ENCODE results near the gene ANKRD16.
A peak's percentile ranks its signal among the peaks of the same experiment; 100 is the strongest.

The ANKRD16 gene

DNA sequence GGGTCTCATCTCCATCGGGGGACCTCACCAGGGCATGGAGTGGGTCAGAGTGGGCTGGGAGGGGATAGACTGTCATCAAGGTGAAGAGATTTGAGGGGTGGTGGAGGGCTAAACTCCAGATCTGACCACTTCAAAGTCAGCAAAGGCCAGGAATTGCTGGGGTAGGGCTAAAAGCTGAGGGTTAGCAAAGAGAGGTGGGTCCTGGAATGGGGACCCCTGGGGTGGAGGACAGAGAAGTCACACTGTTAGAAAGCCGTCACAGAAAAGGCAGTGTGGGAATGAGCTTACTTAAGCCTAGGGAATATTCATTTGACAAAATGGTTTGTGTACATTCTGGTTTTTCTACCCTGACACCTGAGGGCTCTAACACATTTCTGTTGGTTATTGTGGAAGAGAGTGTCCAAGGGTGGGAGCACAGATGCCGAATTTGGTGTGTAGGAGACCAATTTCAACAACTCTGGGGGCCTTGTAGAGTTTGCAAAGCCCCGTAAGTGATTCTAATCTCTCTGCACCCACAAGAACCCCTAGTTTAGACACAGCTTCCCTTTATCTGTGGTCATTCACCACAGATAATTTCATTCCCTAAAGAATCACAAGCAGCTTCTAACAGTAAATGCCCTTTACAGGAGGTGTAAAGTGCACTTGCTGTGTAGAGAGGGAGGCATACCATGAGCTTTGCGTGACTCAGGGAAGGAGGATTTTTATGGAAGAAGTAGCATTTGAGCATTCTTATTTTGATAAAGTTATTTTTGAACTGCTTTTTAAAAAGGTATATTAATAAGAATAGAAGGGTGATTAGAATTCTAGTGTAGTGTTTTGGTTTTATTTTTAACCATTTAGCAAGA, 6.7 kb upstream of the ANKRD16 start:
- peak overlapping the region; percentile 70 for H3K4me3 Mint-ChIP-seq
- DNase-seq (ENCODE audit: low spot score in 2 of 2) (no peak), ATAC-seq (ENCODE audit: low read depth) (no peak)
- H3K9me3 Mint-ChIP-seq, result no peaks in the 10 kb centered on the region
- H3K36me3 Mint-ChIP-seq, result peaks cover 10% of the 10 kb centered on the region
- H3K27ac Mint-ChIP-seq, result peak overlapping the region; percentile 84
- no peaks in the 10 kb centered on the region for H3K27me3 Mint-ChIP-seq
- H3K4me1 Mint-ChIP-seq, result peaks cover 41% of the 10 kb centered on the region

DNA sequence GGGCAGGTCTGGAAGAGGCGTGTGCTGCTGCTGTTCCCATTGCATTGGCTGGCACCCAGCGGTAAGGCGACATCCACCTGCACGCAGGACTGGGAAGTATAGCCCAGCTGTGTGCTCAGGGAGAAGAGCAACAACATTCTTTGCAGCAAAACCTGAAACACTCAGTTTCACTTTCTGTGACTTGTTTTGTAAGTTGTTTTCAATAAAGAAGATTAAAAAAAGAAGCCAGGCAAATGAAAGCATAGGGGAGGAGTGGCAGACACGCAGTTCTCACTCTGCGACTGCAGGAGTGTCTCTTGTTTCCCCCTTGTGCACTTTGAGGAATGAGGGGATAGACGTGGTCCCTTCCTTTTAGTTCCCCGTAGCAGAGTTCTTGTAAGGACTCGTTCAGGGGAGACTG, 6.1 kb upstream of the ANKRD16 start:
- H3K27ac Mint-ChIP-seq, result peak overlapping the region; percentile 84
- DNase-seq (ENCODE audit: low spot score in 2 of 2), result no peak
- H3K27me3 Mint-ChIP-seq, result no peaks in the 10 kb centered on the region
- H3K4me1 Mint-ChIP-seq, result peaks cover 46% of the 10 kb centered on the region
- peak; percentile 68 for ATAC-seq (ENCODE audit: low read depth)
- peaks cover 10% of the 10 kb centered on the region for H3K36me3 Mint-ChIP-seq
- no peaks in the 10 kb centered on the region for H3K9me3 Mint-ChIP-seq
- peak overlapping the region; percentile 70 for H3K4me3 Mint-ChIP-seq

DNA sequence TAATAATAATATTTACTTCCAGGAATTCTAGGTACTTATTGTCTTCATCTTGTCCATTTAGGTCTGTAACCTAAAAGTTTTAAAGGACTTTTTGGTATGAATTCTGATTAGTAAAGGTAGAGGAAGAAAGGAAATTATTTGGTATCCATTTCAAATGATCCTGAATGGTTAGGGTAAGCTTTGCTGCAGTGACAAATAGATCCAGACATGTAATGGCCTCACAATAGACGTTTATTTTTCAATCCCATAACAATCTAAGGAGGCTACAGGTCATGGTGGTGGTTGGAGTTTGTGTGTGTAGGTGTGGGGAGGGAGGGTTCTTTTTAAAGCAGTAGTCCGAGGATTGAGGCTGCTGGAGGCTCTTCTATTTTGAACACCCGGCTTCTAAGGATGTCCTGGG, 5.7 kb upstream of the ANKRD16 start:
- no peak for DNase-seq (ENCODE audit: low spot score in 2 of 2)
- H3K9me3 Mint-ChIP-seq, result no peaks in the 10 kb centered on the region
- no peak for ATAC-seq (ENCODE audit: low read depth)
- peak overlapping the region; percentile 70 for H3K4me3 Mint-ChIP-seq
- H3K4me1 Mint-ChIP-seq, result peaks cover 49% of the 10 kb centered on the region
- H3K36me3 Mint-ChIP-seq, result peaks cover 10% of the 10 kb centered on the region
- H3K27ac Mint-ChIP-seq, result peak overlapping the region; percentile 84
- H3K27me3 Mint-ChIP-seq, result no peaks in the 10 kb centered on the region

DNA sequence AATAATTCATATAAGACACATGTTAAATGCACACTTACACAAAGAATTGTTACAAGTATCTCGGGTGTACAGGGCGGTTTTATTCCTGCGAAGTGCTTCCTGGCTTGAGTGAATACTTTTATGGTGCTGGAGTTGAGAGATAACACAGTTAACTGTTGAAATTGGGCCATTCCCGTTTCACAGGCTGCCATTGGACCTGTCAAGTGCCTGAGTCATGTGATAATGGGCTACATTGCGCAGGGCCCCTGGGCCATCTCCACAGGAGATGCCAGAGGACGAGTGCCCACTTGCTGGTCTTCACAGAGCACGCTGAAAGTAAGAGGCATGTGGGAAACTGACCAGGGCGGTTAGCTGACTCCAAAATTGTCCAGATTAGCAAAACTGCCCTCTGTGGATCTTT, 5.2 kb upstream of the ANKRD16 start:
- Mint-ChIP-seq H3K27ac (peak overlapping the region; percentile 84), H3K4me3 (no peak overlapping the region), H3K36me3 (peaks cover 10% of the 10 kb centered on the region), H3K27me3 (no peaks in the 10 kb centered on the region), H3K9me3 (no peaks in the 10 kb centered on the region), H3K4me1 (peaks cover 49% of the 10 kb centered on the region)
- DNase-seq (ENCODE audit: low spot score in 2 of 2) (no peak), ATAC-seq (ENCODE audit: low read depth) (no peak)

DNA sequence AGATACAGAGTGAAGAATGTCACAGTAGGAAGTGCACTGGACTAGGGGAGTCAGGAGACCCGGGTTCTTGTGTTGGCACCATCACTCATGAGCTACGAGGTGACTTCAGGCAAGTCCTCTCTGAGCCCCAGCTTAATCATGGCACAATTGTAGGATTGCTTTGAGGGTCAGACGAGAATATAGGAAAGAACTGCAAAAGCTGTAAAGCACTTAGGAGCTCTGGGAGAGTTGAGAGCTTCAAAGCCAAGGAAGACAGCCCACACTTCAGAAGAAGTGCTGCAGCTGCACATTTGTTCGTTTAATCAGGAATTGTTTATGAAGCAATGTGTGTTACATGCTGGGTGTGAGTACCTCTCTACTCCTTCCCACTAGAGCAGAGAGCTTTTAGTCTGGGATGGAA, 4.7 kb upstream of the ANKRD16 start:
- Mint-ChIP-seq H3K9me3 (no peaks in the 10 kb centered on the region), H3K27ac (peak overlapping the region; percentile 45), H3K4me3 (no peak overlapping the region), H3K36me3 (peaks cover 10% of the 10 kb centered on the region), H3K4me1 (peaks cover 49% of the 10 kb centered on the region), H3K27me3 (no peaks in the 10 kb centered on the region)
- ATAC-seq (ENCODE audit: low read depth) (no peak), DNase-seq (ENCODE audit: low spot score in 2 of 2) (no peak)

DNA sequence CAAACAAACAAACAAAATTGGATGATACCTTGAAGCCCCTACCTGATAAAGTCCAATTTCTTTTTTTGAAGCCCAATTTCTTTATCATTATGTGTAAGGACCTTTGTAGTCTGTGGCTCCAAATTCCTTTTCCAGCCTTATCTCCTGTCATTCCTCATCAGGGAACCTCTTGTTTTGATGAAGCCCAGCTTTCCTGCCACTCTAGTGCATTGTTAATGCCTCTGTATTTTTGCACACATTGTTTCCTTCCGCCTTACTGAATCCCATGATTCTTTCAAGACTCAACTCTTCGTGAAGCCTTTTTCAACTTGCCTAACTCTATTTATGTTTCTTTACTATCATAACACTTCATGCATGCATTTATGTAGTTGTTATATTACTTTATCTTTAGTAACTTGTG, 3.6 kb upstream of the ANKRD16 start:
- Mint-ChIP-seq H3K27ac (peak overlapping the region; percentile 2), H3K9me3 (no peaks in the 10 kb centered on the region), H3K36me3 (peaks cover 4% of the 10 kb centered on the region), H3K4me3 (no peak overlapping the region), H3K27me3 (no peaks in the 10 kb centered on the region), H3K4me1 (peaks cover 52% of the 10 kb centered on the region)
- DNase-seq (ENCODE audit: low spot score in 2 of 2), result no peak
- ATAC-seq (ENCODE audit: low read depth), result no peak

DNA sequence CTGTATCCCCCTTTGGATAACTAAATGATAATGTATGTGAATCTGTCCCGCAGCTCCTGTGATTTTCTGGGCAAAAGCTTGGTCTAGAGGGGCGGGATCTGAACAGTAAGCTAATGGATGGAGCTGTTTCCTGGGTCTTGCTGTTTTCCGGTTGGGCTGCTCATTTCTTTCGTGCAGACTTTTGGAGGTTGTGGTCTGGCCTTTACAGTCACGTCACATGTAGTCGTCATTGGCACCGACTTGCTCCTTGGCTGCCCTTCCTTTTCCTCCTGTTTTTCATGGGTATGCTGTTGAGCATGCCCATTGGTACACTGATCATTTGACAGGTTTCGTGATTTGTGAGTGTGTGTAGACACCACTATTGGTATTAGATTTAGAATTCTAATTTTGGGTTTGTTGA, 2.3 kb upstream of the ANKRD16 start:
- peaks cover 6% of the 10 kb centered on the region for H3K36me3 Mint-ChIP-seq
- H3K27me3 Mint-ChIP-seq, result no peaks in the 10 kb centered on the region
- ATAC-seq (ENCODE audit: low read depth), result no peak
- no peak for DNase-seq (ENCODE audit: low spot score in 2 of 2)
- H3K27ac Mint-ChIP-seq, result no peak overlapping the region
- no peaks in the 10 kb centered on the region for H3K9me3 Mint-ChIP-seq
- H3K4me1 Mint-ChIP-seq, result peaks cover 59% of the 10 kb centered on the region
- H3K4me3 Mint-ChIP-seq, result no peak overlapping the region

DNA sequence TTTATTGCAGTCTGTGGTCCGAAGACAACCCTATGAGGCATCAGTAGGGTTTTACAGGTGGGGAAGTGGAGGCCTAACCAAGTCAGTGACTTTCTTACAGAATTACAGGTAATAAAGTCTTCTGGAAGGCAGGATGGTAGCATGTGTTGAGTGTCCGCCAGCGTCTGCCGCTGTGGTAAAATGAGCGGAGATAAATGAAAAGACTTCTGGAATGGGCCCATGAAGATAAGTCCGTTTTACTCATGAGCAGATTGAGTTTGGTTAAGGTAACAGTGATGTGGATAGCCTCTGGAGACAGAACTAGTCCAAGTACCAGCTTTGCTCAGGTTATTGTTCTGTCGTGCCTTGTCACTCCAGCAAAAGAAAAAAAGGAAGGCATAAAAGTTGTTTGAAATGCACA, 1.3 kb upstream of the ANKRD16 start:
- Mint-ChIP-seq H3K27ac (peak overlapping the region; percentile 37), H3K36me3 (peaks cover 6% of the 10 kb centered on the region), H3K4me3 (peak overlapping the region; percentile 91), H3K9me3 (no peaks in the 10 kb centered on the region), H3K4me1 (peaks cover 53% of the 10 kb centered on the region), H3K27me3 (no peaks in the 10 kb centered on the region)
- DNase-seq (ENCODE audit: low spot score in 2 of 2), result no peak
- no peak for ATAC-seq (ENCODE audit: low read depth)

DNA sequence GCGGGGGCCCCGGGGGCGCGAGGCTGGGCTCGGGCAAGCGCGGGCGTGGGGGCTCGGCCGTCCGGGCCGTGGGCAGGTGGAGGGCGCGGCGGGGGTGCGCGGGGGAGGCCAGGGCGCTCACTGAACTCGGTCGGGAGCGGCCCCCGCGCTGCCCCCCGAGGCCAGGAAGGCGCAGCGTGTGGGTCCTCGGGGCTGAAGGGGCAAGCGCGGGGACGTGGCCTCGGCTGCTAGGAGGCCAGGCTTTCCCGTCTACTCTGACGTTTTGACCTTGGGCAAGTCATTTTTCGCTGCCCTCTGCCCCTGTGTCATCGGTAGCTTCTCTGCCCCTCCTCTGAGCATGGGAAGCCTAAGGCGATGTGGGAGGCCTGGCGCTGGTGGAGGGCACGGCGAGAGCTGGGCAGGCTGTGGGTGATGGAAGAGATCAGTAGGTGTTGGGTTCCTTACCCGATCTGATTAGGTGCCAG, 791 bp upstream of the ANKRD16 start:
- ATAC-seq (ENCODE audit: low read depth), result no peak
- peak overlapping the region; percentile 37 for H3K27ac Mint-ChIP-seq
- H3K27me3 Mint-ChIP-seq, result no peaks in the 10 kb centered on the region
- peaks cover 47% of the 10 kb centered on the region for H3K4me1 Mint-ChIP-seq
- H3K9me3 Mint-ChIP-seq, result no peaks in the 10 kb centered on the region
- peaks cover 6% of the 10 kb centered on the region for H3K36me3 Mint-ChIP-seq
- peak overlapping the region; percentile 93 for H3K4me3 Mint-ChIP-seq
- DNase-seq (ENCODE audit: low spot score in 2 of 2), result no peak

DNA sequence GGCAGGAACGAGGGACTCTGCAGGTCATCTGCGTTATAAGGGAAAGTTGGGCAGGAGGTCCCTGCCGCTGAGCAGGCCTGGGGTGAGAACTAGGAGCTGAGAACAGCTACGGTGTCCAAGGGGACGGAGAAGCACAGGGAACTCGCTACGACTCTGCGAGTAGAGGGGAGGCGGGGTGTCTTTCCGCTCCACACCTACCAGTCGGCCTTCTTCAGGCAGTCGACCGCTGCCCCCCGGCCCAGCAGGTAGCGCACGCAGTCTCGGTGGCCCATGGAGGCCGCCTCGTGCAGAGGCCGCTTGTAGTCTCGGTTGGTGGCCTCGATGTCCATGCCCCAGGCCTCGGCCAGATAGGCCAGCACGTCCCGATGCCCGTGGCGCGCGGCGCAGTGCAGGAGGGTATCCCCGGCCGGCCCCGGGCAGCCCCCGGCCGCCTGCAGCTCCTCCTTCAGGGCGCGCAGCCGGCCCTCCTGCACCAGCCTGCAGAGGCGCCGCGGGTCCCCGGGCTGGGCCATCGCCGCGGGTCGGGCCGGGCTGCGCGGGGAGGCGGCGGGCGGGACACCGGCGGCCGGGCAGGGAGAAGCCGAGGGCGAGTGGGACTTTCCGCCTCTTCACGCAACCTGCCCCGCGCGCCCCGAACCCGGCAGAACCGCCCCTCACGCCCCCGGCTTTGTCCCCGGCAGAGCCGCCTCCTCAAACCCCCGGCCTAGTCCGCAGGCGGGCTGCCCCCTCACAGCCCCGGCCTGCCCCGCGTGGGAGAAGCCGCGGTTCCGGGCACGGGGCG, 660 bp downstream of the ANKRD16 start:
- Mint-ChIP-seq H3K27me3 (no peaks in the 10 kb centered on the region), H3K36me3 (peaks cover 9% of the 10 kb centered on the region), H3K27ac (peak overlapping the region; percentile 68), H3K4me1 (peaks cover 38% of the 10 kb centered on the region), H3K9me3 (no peaks in the 10 kb centered on the region), H3K4me3 (peak overlapping the region; percentile 93)
- ATAC-seq (ENCODE audit: low read depth), result peak; percentile 33
- peak; percentile 27 to 51 for DNase-seq (ENCODE audit: low spot score in 2 of 2)

DNA sequence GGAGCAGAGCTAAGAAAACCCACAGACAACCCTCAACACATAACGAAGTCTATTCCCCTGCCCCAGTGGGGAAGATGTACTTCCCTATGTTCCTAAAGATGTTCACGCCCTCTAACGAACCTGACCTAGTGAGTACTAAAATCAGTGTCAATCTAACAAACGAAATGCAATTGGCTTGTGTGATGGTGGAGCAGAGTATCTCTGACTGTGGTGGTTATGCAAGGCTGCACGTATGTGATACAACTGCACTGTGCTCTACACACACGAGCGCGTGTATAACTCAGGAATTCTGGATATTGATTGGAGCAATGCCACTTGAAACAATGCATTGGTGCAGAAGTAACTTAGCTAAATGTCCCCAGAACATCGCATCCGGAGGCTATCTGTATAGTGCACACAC, 1.3 kb downstream of the ANKRD16 start:
- Mint-ChIP-seq H3K9me3 (no peaks in the 10 kb centered on the region), H3K4me1 (peaks cover 37% of the 10 kb centered on the region), H3K4me3 (peak overlapping the region; percentile 93), H3K36me3 (peaks cover 9% of the 10 kb centered on the region), H3K27me3 (no peaks in the 10 kb centered on the region), H3K27ac (peak overlapping the region; percentile 23)
- no peak for DNase-seq (ENCODE audit: low spot score in 2 of 2)
- ATAC-seq (ENCODE audit: low read depth), result no peak

DNA sequence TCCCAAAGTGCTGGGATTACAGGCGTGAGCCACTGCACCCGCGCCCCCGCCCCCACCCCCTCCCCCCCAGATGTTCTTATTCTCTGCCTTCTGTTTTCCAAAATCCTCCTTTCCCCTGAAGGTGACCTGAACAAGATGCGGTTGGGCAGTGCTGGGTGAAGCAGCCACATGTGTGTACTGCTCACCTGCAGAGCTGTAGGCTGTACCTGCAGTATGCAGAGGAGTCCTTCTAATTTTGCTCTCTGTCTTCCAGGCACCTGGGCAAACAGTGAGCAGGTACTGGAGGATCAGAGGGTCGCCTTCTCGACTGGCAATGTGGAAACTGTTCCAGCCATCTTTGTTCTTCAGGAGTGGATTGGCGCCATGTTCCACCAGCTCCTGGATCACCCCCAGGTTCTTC, 2.1 kb downstream of the ANKRD16 start:
- ATAC-seq (ENCODE audit: low read depth) (no peak), DNase-seq (ENCODE audit: low spot score in 2 of 2) (no peak)
- Mint-ChIP-seq H3K36me3 (peaks cover 11% of the 10 kb centered on the region), H3K9me3 (no peaks in the 10 kb centered on the region), H3K27me3 (no peaks in the 10 kb centered on the region), H3K4me1 (peaks cover 33% of the 10 kb centered on the region), H3K4me3 (no peak overlapping the region), H3K27ac (no peak overlapping the region)

DNA sequence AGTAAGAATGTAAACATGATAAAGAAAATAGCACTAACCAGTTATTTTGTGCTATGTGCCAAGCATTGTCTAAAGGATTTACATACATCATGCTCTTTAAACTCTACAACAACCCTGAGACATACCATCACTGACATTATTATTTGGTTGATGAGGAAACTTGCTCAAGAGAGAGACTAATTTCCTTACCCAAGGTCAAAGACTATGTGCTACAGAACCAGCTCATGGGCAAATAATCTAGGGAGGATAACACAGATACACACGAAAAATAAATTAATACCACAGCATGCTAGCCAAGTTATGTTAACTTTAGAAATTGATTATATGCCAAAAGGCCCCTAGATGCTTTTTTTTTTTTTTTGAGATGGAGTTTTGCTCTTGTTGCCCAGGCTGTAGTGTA, 2.7 kb downstream of the ANKRD16 start:
- H3K27me3 Mint-ChIP-seq, result no peaks in the 10 kb centered on the region

DNA sequence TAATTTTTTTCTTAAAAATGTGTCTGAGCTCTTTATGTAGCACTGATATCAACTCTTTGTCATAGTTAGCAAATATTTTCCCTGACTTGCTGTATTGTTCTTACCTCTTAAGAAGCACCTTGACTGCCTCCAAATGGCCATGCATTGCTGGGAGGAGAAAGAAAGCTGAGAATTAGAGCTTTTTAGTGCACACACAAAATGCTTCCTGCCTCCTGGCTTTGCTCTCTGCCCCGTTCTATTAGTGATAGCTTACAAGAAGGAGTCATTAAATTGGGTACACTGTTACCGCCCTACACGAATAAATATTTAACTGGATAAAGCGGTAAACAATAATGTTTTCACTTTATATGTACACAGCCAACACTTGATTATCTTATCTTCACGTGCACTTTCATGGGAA, 4.1 kb downstream of the ANKRD16 start:
- H3K27ac Mint-ChIP-seq, result no peak overlapping the region
- DNase-seq (ENCODE audit: low spot score in 2 of 2), result no peak
- H3K4me3 Mint-ChIP-seq, result no peak overlapping the region
- H3K4me1 Mint-ChIP-seq, result peaks cover 17% of the 10 kb centered on the region
- H3K9me3 Mint-ChIP-seq, result no peaks in the 10 kb centered on the region
- no peaks in the 10 kb centered on the region for H3K27me3 Mint-ChIP-seq
- no peak for ATAC-seq (ENCODE audit: low read depth)
- H3K36me3 Mint-ChIP-seq, result peaks cover 12% of the 10 kb centered on the region

More for the DNA sequence above, 2.7 kb downstream of the ANKRD16 start:
- no peaks in the 10 kb centered on the region for H3K9me3 Mint-ChIP-seq
- no peak overlapping the region for H3K27ac Mint-ChIP-seq
- peaks cover 11% of the 10 kb centered on the region for H3K36me3 Mint-ChIP-seq
- H3K4me3 Mint-ChIP-seq, result no peak overlapping the region
- no peak for DNase-seq (ENCODE audit: low spot score in 2 of 2)
- no peak for ATAC-seq (ENCODE audit: low read depth)
- H3K4me1 Mint-ChIP-seq, result peaks cover 28% of the 10 kb centered on the region
